ENCODE measurements around the gene POLR1G.

The POLR1G gene, protein sequence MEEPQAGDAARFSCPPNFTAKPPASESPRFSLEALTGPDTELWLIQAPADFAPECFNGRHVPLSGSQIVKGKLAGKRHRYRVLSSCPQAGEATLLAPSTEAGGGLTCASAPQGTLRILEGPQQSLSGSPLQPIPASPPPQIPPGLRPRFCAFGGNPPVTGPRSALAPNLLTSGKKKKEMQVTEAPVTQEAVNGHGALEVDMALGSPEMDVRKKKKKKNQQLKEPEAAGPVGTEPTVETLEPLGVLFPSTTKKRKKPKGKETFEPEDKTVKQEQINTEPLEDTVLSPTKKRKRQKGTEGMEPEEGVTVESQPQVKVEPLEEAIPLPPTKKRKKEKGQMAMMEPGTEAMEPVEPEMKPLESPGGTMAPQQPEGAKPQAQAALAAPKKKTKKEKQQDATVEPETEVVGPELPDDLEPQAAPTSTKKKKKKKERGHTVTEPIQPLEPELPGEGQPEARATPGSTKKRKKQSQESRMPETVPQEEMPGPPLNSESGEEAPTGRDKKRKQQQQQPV

DNA sequence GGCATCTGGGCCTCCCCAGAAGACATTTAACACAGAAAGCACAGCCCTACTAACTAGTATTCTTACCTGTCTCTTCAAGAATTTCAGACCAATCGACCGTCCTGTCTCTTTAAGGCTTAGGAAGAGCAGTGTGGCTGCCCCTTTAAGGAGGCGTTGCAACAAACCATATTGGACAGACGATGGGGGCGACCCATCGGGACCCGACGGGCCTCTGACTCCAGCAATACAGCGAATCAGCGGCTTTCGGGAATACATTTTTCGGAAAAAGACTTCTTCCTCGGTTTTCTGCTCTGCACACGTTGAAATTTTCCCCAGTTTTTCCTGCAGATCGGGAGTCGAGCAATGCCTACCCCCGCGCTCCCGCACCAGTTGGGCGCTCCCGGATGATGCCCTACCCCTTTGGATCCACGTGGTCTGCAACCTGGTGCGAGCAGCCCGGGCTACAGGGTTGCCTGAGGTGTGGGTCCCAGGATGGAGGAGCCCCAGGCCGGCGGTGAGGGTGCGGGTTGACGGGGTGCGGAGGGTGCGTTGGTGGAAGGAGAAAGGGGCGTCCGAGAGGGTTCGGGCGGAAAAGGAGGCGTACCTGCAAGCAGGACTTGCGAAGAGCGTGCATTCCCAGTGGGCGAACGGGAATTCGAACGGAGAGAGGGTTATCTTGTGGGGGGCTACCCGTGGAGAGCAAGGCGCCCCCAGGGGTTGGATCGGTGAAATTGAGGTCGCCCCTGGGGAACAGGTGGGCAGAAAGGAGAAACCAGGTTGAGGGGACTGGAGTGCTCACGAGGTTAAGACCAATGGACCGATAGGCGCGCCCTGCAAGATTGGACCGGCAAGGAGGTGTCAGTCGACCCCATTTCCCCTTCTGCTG is at the start of gene POLR1G:
TSS of gene POLR1G (plus strand) at position 419 of the 865 bp plus-strand sequence. CDS start at position 472, 53 bp downstream.
- TF ChIP-seq GATA2 (IDR thresholded peaks at IDR 0.05; ENCODE audit: low read depth, low read length) (no peak), GATA3 (IDR thresholded peaks at IDR 0.05; ENCODE audit: low read depth, low read length) (no peak)

DNA sequence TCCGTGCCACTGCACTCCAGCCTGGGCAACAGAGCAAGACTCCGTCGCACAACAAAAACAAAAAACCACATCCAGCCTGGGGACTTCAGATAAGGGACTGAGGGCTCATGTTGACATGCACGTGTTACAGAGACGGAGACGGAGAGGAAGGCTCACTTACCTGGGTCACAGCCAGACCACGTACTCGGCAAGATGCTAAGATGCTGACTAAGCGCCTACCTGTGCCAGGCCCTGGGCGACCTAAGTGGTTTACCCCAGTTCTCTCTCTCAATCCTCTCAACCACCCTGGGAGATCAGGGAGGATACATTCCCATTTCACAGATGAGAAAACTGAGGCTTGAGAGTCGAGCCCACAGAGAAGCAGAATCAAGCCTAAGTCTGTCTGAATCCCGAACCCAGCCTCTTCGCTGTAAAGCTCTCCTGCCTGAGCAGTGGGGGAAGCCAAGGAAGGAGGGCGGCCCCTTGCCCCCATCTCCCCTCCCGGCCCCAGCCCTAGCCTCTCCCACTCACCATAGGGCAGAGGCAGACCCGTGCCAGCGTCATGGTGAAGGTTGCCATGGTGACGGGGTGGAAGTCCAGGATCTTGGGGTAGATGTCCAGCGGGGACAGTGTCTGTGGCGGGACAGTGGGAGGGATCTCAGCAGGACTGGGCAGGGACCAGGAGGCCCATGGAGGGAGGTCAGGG is 49.5 kb upstream of the POLR1G start:
- TF ChIP-seq GATA2 (IDR thresholded peaks at IDR 0.05; ENCODE audit: low read depth, low read length), result no peak
- TF ChIP-seq GATA3 (IDR thresholded peaks at IDR 0.05; ENCODE audit: low read depth, low read length), result no peak

DNA sequence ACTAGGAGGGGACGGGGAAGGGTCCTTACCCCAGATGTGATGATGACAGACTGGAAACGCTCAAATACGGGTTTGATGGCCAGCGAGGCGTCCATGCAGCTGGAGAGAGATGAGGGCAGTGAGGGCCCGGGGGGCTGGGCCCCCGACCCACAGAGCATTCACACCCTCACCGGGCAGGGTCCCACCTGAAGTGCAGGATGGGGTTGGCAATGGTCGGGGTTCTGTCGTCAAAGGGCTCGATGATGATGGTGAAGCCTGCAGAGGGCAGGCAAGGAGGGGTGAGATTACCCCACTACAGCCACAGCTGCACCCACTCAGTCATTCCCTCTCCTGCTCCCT is 49.0 kb upstream of the POLR1G start:
- TF ChIP-seq GATA2 (IDR thresholded peaks at IDR 0.05; ENCODE audit: low read depth, low read length), result no peak
- no peak for TF ChIP-seq GATA3 (IDR thresholded peaks at IDR 0.05; ENCODE audit: low read depth, low read length)

DNA sequence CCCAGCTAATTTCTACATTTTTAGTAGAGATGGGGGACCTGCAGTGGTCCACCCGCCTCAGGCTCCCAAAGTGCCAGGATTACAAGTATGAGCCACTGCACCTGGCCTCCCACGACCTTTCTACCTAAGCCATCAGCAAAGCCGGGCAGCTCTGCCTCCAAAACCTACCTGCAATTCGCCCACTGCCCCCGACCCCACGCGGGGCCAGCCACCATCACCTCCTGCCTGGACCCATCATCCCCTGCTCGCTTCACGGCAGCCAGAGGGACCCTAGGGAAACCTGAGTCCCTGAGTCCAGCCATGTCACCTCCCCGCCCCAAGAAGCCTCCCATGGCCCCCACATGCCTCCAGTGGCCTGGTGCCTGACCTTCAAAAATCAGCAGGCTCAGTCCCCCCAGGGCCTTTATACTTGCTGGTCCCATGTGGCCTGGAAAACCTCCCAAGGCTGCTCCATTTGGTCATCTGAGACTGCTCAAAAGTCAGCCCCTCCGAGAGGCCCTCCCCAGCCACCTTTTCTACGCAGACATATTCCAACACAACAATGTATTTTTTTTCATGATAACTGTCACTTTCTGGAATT is 48.1 kb upstream of the POLR1G start:
- TF ChIP-seq GATA2 (IDR thresholded peaks at IDR 0.05; ENCODE audit: low read depth, low read length) (no peak), GATA3 (IDR thresholded peaks at IDR 0.05; ENCODE audit: low read depth, low read length) (no peak)

DNA sequence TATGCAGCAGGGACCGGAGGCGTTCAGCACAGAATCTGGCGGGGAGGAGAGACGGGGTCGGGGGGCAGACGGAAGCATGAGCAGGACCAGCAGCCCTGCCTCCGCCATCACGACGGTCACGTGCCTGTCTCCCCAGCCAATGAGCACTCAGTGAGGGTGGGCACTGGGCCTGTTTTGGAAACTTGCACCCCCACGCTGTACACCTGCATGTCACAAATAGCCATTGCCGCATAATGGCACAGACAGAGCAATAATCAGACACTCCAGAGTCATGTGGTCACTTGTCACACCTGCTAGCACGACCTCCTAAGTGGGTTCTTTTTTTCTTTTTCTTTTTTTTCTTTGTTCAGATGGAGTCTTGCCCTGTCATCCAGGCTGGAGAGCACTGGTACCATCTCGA is 44.8 kb upstream of the POLR1G start:
- TF ChIP-seq GATA3 (IDR thresholded peaks at IDR 0.05; ENCODE audit: low read depth, low read length) (no peak), GATA2 (IDR thresholded peaks at IDR 0.05; ENCODE audit: low read depth, low read length) (no peak)

DNA sequence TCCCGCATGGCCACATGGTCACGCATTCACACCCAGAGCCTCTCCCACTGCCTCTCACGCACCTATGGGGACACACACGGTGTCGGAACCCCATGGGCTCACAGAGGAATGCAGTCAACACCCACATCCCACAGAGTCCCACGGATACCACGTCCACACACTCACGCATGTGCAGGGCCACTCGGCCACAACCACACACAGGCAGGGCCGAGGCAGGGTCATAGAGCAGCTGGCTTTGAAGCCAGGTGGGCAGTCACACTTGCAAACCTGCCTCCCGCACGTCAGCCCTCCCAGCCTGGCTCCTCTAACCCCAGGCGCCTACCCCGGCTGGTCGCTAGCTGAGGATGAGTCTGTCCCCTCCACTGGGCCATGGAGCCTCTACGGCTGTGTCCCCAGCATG is 44.2 kb upstream of the POLR1G start:
- TF ChIP-seq GATA3 (IDR thresholded peaks at IDR 0.05; ENCODE audit: low read depth, low read length), result no peak
- TF ChIP-seq GATA2 (IDR thresholded peaks at IDR 0.05; ENCODE audit: low read depth, low read length), result no peak

DNA sequence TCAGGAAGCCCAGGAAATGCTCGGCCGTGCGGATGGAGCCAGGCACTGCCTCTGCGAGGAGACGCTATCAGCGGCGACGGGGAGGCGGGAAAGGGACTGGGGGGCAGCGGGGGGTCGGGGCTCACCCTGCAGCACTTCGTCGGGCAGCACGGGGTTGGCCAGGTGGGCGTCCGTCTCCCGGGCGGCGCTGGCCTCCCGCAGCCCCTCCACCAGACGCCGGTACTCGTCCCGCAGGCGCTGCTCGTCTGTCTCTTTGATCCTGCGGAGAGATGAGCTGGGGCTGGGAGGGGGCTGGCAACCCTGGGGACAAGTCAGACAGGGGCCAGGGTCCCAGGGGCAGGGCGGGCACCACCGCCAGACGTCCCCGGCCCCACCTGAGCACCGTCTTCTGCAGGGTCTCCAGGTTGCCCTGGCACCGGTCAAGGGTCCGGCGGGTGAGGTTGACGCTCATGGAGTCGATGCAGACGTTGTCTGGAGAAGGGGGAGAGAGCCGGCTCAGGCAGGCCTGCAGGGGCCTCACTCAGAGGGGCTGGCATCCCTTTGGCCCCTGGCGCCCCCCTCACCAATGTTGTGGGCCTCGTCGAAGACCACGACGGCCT is 42.5 kb upstream of the POLR1G start:
- TF ChIP-seq GATA2 (IDR thresholded peaks at IDR 0.05; ENCODE audit: low read depth, low read length) (no peak), GATA3 (IDR thresholded peaks at IDR 0.05; ENCODE audit: low read depth, low read length) (no peak)

DNA sequence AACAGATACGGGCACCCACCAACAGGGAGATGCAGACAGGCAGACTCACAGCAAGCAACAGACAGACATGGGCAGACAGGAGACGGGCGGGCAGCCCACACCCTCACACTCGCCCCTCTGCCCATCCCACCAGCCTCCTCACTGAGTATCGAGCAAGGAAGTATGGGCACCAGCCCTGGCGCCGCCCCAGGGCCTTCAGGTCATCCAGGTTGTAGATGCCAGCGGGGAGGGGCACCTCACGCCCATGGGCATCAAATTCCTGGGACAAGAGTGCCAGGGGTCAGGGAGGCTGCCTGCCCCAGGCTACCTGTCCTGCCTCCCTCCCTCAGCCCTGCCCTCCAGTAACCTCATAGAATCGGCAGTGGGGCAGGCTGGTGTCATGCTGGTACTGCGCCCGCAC is 41.7 kb upstream of the POLR1G start:
- TF ChIP-seq GATA2 (IDR thresholded peaks at IDR 0.05; ENCODE audit: low read depth, low read length) (no peak), GATA3 (IDR thresholded peaks at IDR 0.05; ENCODE audit: low read depth, low read length) (no peak)

DNA sequence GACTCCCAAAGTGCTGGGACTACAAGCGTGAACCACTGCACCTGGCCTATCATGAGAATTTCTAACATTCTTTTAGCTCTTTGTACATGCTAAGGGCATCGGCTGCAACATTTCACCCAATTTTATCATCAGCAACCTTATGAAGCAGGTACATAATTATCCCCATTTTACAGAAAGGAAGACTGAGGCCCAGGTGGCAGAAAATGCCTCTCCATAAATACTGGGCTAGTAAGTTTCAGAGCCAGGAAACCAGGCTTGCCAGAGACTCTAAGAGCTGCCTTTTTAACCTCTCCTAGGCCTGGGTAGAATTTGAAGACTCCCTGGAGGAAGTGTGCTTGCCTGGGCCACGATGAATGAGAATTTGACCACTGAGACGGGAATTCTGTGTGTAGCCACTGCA is 38.3 kb upstream of the POLR1G start:
- TF ChIP-seq GATA3 (IDR thresholded peaks at IDR 0.05; ENCODE audit: low read depth, low read length) (no peak), GATA2 (IDR thresholded peaks at IDR 0.05; ENCODE audit: low read depth, low read length) (no peak)

DNA sequence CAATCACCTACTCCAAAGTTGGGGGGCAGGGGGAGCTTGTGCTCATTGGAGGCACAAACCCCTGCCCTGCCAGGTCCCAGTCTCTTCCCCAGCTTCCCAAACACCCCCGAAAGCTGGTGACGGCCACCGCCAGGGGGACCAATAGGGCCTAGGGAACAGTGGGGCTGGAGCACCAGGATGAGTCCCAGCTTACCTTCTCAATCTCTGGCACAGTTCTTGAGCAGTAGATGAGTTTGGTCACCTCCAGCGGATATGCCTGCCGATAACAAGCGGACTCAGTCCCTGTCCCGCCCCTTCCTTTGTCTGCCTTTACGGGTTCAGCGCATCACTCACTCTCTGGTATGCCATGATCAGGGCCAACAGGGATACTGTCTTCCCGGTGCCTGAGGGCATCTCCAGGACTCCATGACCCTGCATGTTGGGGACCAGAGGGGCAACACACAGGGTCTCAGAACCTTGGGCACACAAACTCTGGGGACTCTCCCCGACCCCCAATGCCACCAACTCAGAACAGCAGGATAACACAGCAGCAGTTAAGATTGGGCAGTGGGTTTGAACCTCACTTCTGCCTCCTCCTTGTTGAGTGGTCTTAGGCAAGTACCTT is 37.6 kb upstream of the POLR1G start:
- no peak for TF ChIP-seq GATA2 (IDR thresholded peaks at IDR 0.05; ENCODE audit: low read depth, low read length)
- TF ChIP-seq GATA3 (IDR thresholded peaks at IDR 0.05; ENCODE audit: low read depth, low read length), result no peak

DNA sequence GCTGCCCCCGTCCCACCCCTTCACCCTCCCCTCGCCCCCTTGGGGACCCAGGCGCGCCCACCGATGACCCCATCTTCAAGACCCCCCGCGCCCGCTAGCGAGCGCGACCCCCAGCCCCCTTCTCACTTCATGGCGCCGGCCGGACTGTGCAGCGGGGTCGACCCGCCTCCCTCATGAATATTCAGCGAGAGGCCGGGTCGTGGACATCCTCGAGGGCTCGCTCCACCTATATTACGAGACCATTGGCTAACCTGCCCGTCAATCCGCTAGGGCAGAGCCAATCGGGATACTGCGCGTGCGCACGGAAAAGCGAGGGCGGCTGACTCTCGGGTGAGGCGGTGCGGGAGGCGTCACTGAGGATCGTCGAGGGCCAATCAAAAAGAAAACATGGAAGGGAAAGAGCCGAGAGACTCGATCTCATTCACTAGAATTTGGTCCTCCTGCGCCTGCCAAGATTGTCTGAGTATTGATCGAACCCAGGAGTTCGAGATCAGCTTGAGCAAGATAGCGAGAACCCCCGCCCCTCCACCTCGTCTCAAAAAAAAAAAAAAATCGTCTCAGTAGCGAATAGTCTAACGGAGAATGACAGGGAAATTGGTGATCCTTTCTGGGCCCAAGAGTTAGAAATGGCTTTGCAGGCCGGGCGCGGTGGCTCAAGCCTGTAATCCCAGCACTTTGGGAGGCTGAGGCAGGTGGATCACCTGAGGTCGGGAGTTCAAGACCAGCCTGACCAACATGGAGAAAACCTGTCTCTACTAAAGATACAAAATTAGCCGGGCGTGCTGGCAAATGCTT is 35.8 kb upstream of the POLR1G start, which contains the start of gene ERCC2:
TSS of gene ERCC2 (minus strand) at position 164 of the 795 bp plus-strand sequence. CDS start at position 131, 33 bp downstream.
- TF ChIP-seq GATA3 (IDR thresholded peaks at IDR 0.05; ENCODE audit: low read depth, low read length) (no peak), GATA2 (IDR thresholded peaks at IDR 0.05; ENCODE audit: low read depth, low read length) (no peak)

DNA sequence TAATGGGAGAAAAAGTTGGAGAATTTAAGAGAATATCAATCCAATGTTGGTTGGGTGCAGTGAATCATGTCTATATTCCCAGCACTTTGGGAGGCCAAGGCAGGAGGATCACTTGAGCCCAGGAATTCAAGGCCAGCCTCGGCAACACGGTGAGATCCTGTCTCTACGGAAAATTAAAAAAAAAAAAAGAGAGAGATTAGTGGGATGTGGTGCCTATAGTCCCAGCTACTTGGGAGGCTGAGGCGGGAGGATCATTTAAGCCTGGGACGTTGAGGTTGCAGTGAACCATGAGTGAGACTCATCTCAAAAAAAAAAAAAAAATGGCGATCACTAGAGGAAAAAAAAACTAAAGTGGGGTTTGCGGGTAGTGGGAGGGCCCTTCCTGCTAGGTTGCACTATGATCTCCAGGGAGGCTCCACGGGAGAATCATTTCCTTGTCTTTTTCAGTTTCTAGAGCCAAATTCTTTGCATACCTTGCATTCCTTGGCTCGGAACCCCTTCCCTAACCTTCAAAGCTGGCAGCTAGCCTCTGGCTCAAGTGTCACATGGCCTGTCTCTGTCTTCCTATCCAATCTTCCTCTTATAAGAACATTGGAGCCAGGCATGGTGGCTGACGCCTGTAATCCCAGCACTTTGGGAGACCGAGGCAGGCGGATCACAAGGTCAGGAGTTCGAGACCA is 30.3 kb upstream of the POLR1G start:
- TF ChIP-seq GATA2 (IDR thresholded peaks at IDR 0.05; ENCODE audit: low read depth, low read length), result no peak
- TF ChIP-seq GATA3 (IDR thresholded peaks at IDR 0.05; ENCODE audit: low read depth, low read length), result no peak

Data from SH-SY5Y (cell line).